ENCODE measurements around the gene DCST1.

- TF ChIP-seq PKNOX1 (IDR thresholded peaks at IDR 0.05): no peak
- TF ChIP-seq FOXA1 (IDR thresholded peaks at IDR 0.05): no peak
- no peak for TF ChIP-seq ZNF384 (IDR thresholded peaks at IDR 0.05)
- TF ChIP-seq NFRKB (IDR thresholded peaks at IDR 0.05): no peak
These were observed 29.1 kb upstream of the DCST1 start for GRCh38 chr1:155004352-155005075.

Data from HEK293T (cell line).